Measurements from ENCODE around the gene KCMF1. TPM values are rescaled to one million over a fixed set of nuclear protein-coding genes. Genes with fewer than 3 reads are reported as not detected.

The KCMF1 gene
- polyA plus RNA-seq, 1 donor (not counting 4 experiments of a cell fraction or from before 2014, with no cell fraction given), result 111 TPM

DNA sequence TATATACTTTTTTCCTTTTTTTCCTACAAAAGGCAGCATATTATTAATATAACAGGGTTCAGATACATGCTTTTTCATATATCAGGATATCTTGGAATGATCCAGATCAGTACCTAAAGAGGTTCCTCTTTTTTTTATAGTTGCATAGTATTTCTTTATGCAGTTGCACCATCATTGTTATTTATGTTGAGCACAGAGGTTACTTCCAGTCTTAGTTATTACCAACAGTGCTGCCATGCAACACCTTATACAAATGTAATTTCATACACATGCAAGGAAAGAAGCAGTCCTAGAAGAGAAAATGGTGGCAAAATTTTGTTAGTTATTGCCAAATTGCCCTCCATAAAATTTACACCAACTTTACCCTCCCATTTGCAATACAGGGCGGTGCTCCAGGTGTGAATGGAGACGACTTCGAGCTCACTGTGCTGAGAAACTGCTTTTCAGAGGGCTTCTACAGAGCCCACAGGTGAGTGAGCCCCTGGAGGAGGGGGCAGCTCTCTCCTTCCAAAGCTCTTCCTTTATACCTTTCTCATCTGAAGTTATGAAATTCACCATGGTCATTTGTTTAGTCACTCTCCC lies 30.0 kb upstream of the KCMF1 start:
- H3K27me3 ChIP-seq (ENCODE audit: control insufficient read depth, extremely low read depth, insufficient read depth, low read length), result no peaks in the 10 kb centered on the region
- H3K4me3 ChIP-seq (ENCODE audit: control insufficient read depth in 2 of 3, extremely low read depth in 1 of 3, insufficient read depth in 2 of 3, low read depth in 1 of 3, low read length in 3 of 3), result no peak overlapping the region
- H3K79me2 ChIP-seq (ENCODE audit: control insufficient read depth, insufficient read depth, low read length), result no peaks in the 10 kb centered on the region
- DNase-seq (ENCODE audit: low read depth, low spot score) (no peak), FAIRE-seq (no peak)
- no peak overlapping the region for H3K27ac ChIP-seq (ENCODE audit: control insufficient read depth, insufficient read depth, low read length)
- H3K9me3 ChIP-seq (ENCODE audit: control insufficient read depth, low read depth, low read length), result no peaks in the 10 kb centered on the region
- no peak overlapping the region for H3K9ac ChIP-seq (ENCODE audit: control insufficient read depth, extremely low read depth, insufficient read depth, low read length)
- H3K36me3 ChIP-seq (ENCODE audit: control insufficient read depth in 2 of 2, extremely low read depth in 1 of 2, insufficient read depth in 2 of 2, low read length in 2 of 2), result no peaks in the 10 kb centered on the region
- no peaks in the 10 kb centered on the region for H4K20me1 ChIP-seq (ENCODE audit: control insufficient read depth, extremely low read depth, insufficient read depth, low read length)
- no peak overlapping the region for H3K4me2 ChIP-seq (ENCODE audit: control insufficient read depth, extremely low read depth, insufficient read depth, low read depth, low read length)
- dilution Hi-C loops (cut with MboI; ENCODE audit: extremely low pct_ligation_motif_present, low sequenced_read_pairs), result no loop called here
- H3K4me1 ChIP-seq (ENCODE audit: control insufficient read depth, extremely low read depth, insufficient read depth, low read length), result peaks cover 15% of the 10 kb centered on the region
- TF ChIP-seq EZH2 (IDR thresholded peaks at IDR 0.05; ENCODE audit: low read length) (no peak), CTCF (optimal IDR thresholded peaks at IDR 0.05 in 1 of 3, IDR thresholded peaks at IDR 0.05 in 1 of 3, conservative IDR thresholded peaks at IDR 0.05 in 1 of 3; ENCODE audit: extremely low read depth in 1 of 3, insufficient read depth in 2 of 3, low read length in 3 of 3) (no peak)
- no peaks in the 10 kb centered on the region for H3K9me1 ChIP-seq (ENCODE audit: control insufficient read depth, extremely low read depth, insufficient read depth, low read length)
- H2AFZ ChIP-seq (ENCODE audit: control insufficient read depth, low read length), result no peak overlapping the region

GRCh38 chr2:84942166-84942565 lies 28.8 kb upstream of the KCMF1 start:
- Histone ChIP-seq H2AFZ (ENCODE audit: control insufficient read depth, low read length) (no peak overlapping the region), H3K27ac (ENCODE audit: control insufficient read depth, insufficient read depth, low read length) (no peak overlapping the region), H3K36me3 (ENCODE audit: control insufficient read depth in 2 of 2, extremely low read depth in 1 of 2, insufficient read depth in 2 of 2, low read length in 2 of 2) (no peaks in the 10 kb centered on the region), H3K27me3 (ENCODE audit: control insufficient read depth, extremely low read depth, insufficient read depth, low read length) (no peaks in the 10 kb centered on the region), H3K79me2 (ENCODE audit: control insufficient read depth, insufficient read depth, low read length) (no peaks in the 10 kb centered on the region), H3K4me3 (ENCODE audit: control insufficient read depth in 2 of 3, extremely low read depth in 1 of 3, insufficient read depth in 2 of 3, low read depth in 1 of 3, low read length in 3 of 3) (no peak overlapping the region), H3K9ac (ENCODE audit: control insufficient read depth, extremely low read depth, insufficient read depth, low read length) (no peak overlapping the region), H3K4me1 (ENCODE audit: control insufficient read depth, extremely low read depth, insufficient read depth, low read length) (peaks cover 26% of the 10 kb centered on the region), H3K4me2 (ENCODE audit: control insufficient read depth, extremely low read depth, insufficient read depth, low read depth, low read length) (no peak overlapping the region), H3K9me1 (ENCODE audit: control insufficient read depth, extremely low read depth, insufficient read depth, low read length) (no peaks in the 10 kb centered on the region), H3K9me3 (ENCODE audit: control insufficient read depth, low read depth, low read length) (no peaks in the 10 kb centered on the region), H4K20me1 (ENCODE audit: control insufficient read depth, extremely low read depth, insufficient read depth, low read length) (no peaks in the 10 kb centered on the region)
- FAIRE-seq (no peak), DNase-seq (ENCODE audit: low read depth, low spot score) (no peak)
- dilution Hi-C loops (cut with MboI; ENCODE audit: extremely low pct_ligation_motif_present, low sequenced_read_pairs), result no loop called here
- TF ChIP-seq CTCF (optimal IDR thresholded peaks at IDR 0.05 in 1 of 3, IDR thresholded peaks at IDR 0.05 in 1 of 3, conservative IDR thresholded peaks at IDR 0.05 in 1 of 3; ENCODE audit: extremely low read depth in 1 of 3, insufficient read depth in 2 of 3, low read length in 3 of 3), result no peak
- no peak for TF ChIP-seq EZH2 (IDR thresholded peaks at IDR 0.05; ENCODE audit: low read length)
